Pancreas (tissue), 10 donors: ENCODE results near the gene DLG1. TPM values are rescaled to one million over a fixed set of nuclear protein-coding genes. Genes with fewer than 3 reads are reported as not detected.

Experiments used
- ATAC-seq, 4 donors: fragments of 200-7000 bp; cut with Tn5 transposase; one replicate each; pipeline versions ENCODE4 v1.8.0 to v1.9.1; 2020; ENCODE audit warnings: mild to moderate bottlenecking in 4 of 4, moderate library complexity in 4 of 4
- DNase-seq, 6 donors: peaks; one replicate each; pipeline ENCODE4 v3.0.0-alpha.2; 2020
- FAIRE-seq: peaks from 2 replicates; lab custom pipeline; 2012; peaks lifted over from hg19 to GRCh38; lab: Jason Lieb, UNC
- H3K27ac ChIP-seq, 4 donors: fragments of 200-600 bp; sonication (generic); 1 replicate in 3 of 4; 2 replicates in 1 of 4; pipeline versions ENCODE4 v1.5.0 to v1.8.0; 2020
- H3K27me3 ChIP-seq, 4 donors: fragments of 200-600 bp; one replicate each; pipeline ENCODE4 v1.8.0; 2021
- H3K36me3 ChIP-seq, 3 donors: fragments of 200-600 bp; sonication (generic) in 1 of 3; one replicate each; pipeline versions ENCODE4 v1.5.0 to v1.8.0; 2020 to 2021
- H3K4me1 ChIP-seq, 3 donors: fragments of 200-600 bp; one replicate each; pipeline ENCODE4 v1.8.0; 2021
- H3K4me3 ChIP-seq, 4 donors: fragments of 200-600 bp; sonication (generic) in 2 of 4; one replicate each; pipeline versions ENCODE4 v1.5.0 to v1.8.0; 2020 to 2021
- H3K9me3 ChIP-seq, 4 donors: fragments of 200-600 bp; one replicate each; pipeline ENCODE4 v1.8.0; 2021
- WGBS, 2 donors: extraction: QIAGEN DNeasy Blood & Tissue Kit; methylation state at CpG; one replicate each; pipeline ENCODE4 v1.1.7; 2013; 5-methylcytosine and 5-hydroxymethylcytosine counted together
- intact Hi-C, 3 donors: fragments of 100-400 bp; cut with DNase I; formaldehyde crosslinking; loops; one replicate each; pipeline versions ENCODE4 v1.11.1 to v1.14.2; 2022
- polyA plus RNA-seq, 2 donors: library from polyadenylated mRNA; stranded (reverse); fragments of 200-250 nt; gene quantifications; one replicate each; pipeline ENCODE4 v1.2.3, GENCODE V29; 2013
- total RNA-seq, 6 donors: library from RNA; stranded (reverse); fragmentation: NEBNext Ultra II Directional in 4 of 6; extraction: Animal tissue kit (Norgen Biotek cat#: 25700) in 4 of 6; gene quantifications; one replicate each; pipeline versions ENCODE4 v1.2.1 to v1.2.4, GENCODE V29; 2021 to 2023
- TF ChIP-seq, protein P1 (sequence below), 4 donors: fragments of 200-600 bp; sonication (generic) in 3 of 4; IDR thresholded peaks; one replicate each; pipeline versions ENCODE4 v1.5.0 to v1.8.0; 2021; ENCODE audit warnings: antibody characterized with exemption in 4 of 4
- donor health status: healthy with polysubstance abuse.
- donor health status: DM: no; HTN: no; CAD: no; lungs with moderate emphysema.
- donor health status: DM: no; HTN: no; CAD: no.
- donor health status: control.
- donor health status: control.
- donor health status: Bipolar disorder and iron deficiency.
- donor health status: DM: yes; HTN: yes; CAD: no.
- donor health status: DM: no; HTN: no; CAD: no.
- donor health status: DM: no; HTN: no; CAD: no.
- donor health status: DM: yes; HTN: yes; CAD: no.

DLG1 gene
- total and polyA plus RNA-seq, 8 donors = 15.9 to 47.9 (median 28.6) TPM

DNA sequence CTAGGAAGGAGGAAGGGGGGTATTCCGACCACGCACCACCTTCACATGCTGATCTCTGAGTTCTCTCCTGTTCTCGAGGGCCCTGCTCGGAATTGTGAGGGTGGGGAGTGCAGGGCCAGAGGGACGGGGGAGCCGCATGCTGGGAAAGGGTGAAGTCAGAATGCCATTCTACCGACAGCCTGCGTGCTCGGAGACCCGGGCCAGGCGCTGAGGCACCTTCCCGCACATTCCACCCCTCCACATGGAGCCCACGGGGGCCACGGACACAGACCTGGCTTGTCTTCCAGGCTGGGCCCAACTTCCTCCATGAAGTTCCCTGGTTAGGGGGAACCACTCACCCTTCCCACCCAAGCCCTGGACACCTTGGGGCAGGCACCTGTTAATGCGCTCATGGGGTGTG is 301.1 kb downstream of the DLG1 start:
- intact Hi-C loops = loop anchor here in 1 of 3 donors (10.0 kb wide), 1 partner anchor 187 kb away; no protein-coding TSS in a partner anchor
- Histone ChIP-seq H3K4me1 (no peaks in the 10 kb centered on the region), H3K27ac (no peak overlapping the region), H3K36me3 (no peaks in the 10 kb centered on the region), H3K9me3 (no peaks in the 10 kb centered on the region), H3K27me3 (no peaks in the 10 kb centered on the region), H3K4me3 (no peak overlapping the region)
- FAIRE-seq = no peak
- 92 to 93% methylated on average over 14 to 15 of the region's 15 CpGs for WGBS, 2 donors
- TF ChIP-seq, protein P1, sequence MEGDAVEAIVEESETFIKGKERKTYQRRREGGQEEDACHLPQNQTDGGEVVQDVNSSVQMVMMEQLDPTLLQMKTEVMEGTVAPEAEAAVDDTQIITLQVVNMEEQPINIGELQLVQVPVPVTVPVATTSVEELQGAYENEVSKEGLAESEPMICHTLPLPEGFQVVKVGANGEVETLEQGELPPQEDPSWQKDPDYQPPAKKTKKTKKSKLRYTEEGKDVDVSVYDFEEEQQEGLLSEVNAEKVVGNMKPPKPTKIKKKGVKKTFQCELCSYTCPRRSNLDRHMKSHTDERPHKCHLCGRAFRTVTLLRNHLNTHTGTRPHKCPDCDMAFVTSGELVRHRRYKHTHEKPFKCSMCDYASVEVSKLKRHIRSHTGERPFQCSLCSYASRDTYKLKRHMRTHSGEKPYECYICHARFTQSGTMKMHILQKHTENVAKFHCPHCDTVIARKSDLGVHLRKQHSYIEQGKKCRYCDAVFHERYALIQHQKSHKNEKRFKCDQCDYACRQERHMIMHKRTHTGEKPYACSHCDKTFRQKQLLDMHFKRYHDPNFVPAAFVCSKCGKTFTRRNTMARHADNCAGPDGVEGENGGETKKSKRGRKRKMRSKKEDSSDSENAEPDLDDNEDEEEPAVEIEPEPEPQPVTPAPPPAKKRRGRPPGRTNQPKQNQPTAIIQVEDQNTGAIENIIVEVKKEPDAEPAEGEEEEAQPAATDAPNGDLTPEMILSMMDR (IDR thresholded peaks at IDR 0.05) = no peak
- no peak for ATAC-seq
- peak in 2 of 6 donors; percentile 42 to 44 for DNase-seq

DNA sequence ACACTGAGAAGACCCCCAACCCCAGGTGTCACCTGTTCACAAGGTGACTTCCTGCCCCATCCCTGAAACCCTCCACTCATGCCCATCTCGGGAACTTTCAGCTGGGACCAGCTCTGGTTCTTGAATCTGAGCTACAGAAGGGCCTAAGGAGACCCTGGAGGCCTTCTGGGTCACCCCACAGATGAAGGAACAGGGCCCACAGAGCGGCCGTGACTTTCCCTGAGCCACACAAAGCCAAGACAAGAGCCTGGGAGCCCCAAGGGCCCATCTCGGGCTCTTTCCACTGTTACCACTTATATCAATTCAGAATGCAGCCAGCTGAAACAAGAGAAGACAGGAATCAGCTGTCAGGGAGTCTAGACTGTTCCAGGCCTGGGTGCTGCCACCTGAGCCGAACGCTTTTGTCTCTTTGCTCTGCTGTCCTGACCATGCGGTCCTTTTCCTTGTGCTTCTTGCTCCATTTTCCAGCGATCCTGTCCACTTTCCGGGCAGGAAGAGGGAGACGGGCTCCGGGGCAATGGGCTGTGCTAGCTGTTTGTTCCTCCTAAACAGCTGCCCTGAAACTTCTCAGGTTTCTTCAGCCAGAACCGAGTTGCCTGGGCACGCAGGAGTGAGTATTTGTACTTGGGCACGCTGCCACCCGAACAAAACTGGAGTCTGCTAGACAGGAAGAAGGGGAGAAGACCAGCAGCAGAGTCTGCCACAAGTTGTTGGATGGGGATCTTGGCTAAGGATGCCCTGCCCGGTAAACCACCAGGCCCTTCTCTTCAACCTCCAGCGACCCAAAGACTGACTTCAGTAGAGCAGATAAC is 301.8 kb downstream of the DLG1 start:
- FAIRE-seq (no peak), ATAC-seq (no peak), DNase-seq (peak in 2 of 6 donors; percentile 19 to 41)
- intact Hi-C loops = loop anchor here in 1 of 3 donors (10.0 kb wide), 1 partner anchor 188 kb away; no protein-coding TSS in a partner anchor
- Histone ChIP-seq H3K4me1 (no peaks in the 10 kb centered on the region), H3K4me3 (no peak overlapping the region), H3K27ac (no peak overlapping the region), H3K9me3 (no peaks in the 10 kb centered on the region), H3K27me3 (no peaks in the 10 kb centered on the region), H3K36me3 (no peaks in the 10 kb centered on the region)
- WGBS, 2 donors = 72 to 84% methylated on average over 17 of the region's 17 CpGs
- TF ChIP-seq, protein P1 (IDR thresholded peaks at IDR 0.05) = no peak

DNA sequence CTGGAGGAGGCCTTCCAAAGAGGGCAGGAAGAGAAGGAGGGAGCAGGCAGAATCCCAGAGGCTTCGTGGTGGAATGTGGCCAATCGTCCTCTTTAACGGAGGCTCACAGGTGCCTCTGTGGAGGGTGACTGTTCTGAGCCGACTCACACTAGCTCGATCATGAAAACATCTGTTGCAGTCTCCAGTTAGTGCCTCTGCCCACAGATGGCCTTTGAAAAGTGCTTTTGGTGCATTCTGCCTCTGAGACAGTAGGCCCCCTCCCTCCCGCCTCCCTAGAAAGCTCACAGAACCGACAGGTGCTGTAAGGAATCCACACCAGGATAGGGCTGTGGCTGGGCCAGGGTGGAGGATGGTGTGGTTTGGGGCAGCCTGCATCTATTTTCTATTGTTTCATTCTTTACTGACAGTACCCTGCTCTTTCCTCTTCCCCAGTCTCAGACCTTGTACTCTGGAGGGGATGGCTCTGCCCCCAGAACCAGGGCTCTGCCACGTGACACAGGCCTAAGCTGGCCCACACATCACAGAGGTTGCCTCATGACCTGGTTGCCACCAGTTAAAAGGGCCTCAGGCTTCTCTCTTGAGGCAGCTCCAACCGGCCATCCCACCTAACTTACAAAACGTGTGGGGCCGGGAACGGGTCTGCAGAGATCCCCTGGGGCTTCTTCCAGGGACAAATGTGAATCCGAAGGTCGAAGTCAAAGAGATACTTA is 302.6 kb downstream of the DLG1 start:
- Histone ChIP-seq H3K27me3 (no peaks in the 10 kb centered on the region), H3K4me3 (no peak overlapping the region), H3K4me1 (no peaks in the 10 kb centered on the region), H3K9me3 (no peaks in the 10 kb centered on the region), H3K27ac (no peak overlapping the region), H3K36me3 (no peaks in the 10 kb centered on the region)
- no peak for ATAC-seq
- TF ChIP-seq, protein P1 (IDR thresholded peaks at IDR 0.05) = no peak
- intact Hi-C loops = loop anchor here in 1 of 3 donors (10.0 kb wide), 1 partner anchor 189 kb away; no protein-coding TSS in a partner anchor
- no peak for FAIRE-seq
- WGBS, 2 donors = 83 to 89% methylated on average over 14 of the region's 14 CpGs
- DNase-seq = peak in 2 of 6 donors; percentile 18 to 30

DNA sequence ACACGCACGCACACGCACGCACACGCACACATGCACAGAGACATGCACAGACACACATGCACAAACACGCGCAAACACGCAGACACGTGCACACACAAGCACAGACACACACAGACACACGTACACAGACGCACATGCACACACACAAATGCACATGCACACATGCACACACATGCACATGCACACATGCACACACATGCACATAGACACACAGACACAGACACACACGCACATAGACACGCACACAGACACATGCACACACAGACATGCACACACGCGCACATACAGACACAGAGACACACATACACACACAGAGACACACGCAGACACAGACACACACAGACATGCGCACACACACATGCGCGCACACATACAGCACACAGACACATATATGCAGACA is 303.4 kb downstream of the DLG1 start:
- Histone ChIP-seq H3K4me3 (no peak overlapping the region), H3K9me3 (no peaks in the 10 kb centered on the region), H3K36me3 (no peaks in the 10 kb centered on the region), H3K4me1 (no peaks in the 10 kb centered on the region), H3K27ac (no peak overlapping the region), H3K27me3 (no peaks in the 10 kb centered on the region)
- DNase-seq (peak in 1 of 6 donors; percentile 16), ATAC-seq (no peak), FAIRE-seq (no peak)
- TF ChIP-seq, protein P1 (IDR thresholded peaks at IDR 0.05) = no peak
- 93 to 95% methylated on average over 19 of the region's 19 CpGs for WGBS, 2 donors
- intact Hi-C loops = loop anchor here in 1 of 3 donors (10.0 kb wide), 1 partner anchor 190 kb away; no protein-coding TSS in a partner anchor
